GM18867 (cell line): ENCODE measurements around the gene KDM3A.

ENCODE experiments used
- ATAC-seq: cut with Tn5 transposase; IDR thresholded peaks from one replicate; pipeline ENCODE4 v1.9.1; 2021; ENCODE audit warnings: mild to moderate bottlenecking, moderate library complexity; ENCODE audit not compliant: unreplicated experiment

Gene KDM3A

GRCh38 chr2:86512892-86513291 is 71.7 kb downstream of the KDM3A start:
- no peak for ATAC-seq

- ATAC-seq = no peak
Measured at GRCh38 chr2:86513948-86514660, 72.9 kb downstream of the KDM3A start.

GRCh38 chr2:86518481-86518880 is 77.3 kb downstream of the KDM3A start:
- ATAC-seq = no peak

DNA sequence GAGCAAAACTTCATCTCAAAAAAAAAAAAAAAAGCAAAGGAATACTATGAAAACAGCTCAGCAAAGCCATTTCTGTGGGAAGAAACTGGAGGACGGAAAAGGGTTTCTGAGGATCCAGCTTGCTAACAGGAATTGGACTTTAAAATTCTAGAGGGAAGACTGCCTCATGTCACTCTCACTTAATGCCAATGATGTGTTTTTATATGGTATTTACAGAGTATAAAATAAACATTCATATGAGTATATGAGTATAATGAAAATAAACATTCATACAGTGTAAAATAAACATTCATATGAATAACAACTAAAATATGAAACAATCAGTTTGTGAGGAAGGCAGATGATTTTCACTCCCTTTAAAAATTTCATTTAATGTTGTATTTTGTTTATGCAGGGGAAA is 78.2 kb downstream of the KDM3A start:
- no peak for ATAC-seq

GRCh38 chr2:86520153-86520552 is 79.0 kb downstream of the KDM3A start:
- ATAC-seq = no peak

DNA sequence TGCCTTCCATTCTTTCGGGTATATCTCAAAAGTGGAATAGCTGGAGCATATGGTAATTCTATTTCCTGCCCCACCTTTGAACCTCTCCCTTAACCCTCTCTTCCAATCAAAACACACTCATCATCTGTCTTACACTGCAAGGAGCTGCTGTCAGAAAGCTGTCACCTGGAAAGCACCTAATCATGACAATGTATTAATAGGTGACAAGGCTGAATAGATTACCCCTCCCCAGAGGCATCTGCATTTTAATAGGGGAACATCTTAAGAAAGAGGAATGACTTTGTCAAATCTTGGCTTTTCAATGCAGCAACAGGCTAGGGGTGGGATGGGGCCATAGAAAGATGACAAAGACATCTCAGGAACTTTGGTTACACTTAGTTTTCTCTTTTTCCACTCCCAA is 80.8 kb downstream of the KDM3A start:
- ATAC-seq = no peak

- no peak for ATAC-seq
Measured at GRCh38 chr2:86522711-86523110, 81.5 kb downstream of the KDM3A start.

- ATAC-seq = no peak
Measured at GRCh38 chr2:86523491-86523890, 82.3 kb downstream of the KDM3A start.

DNA sequence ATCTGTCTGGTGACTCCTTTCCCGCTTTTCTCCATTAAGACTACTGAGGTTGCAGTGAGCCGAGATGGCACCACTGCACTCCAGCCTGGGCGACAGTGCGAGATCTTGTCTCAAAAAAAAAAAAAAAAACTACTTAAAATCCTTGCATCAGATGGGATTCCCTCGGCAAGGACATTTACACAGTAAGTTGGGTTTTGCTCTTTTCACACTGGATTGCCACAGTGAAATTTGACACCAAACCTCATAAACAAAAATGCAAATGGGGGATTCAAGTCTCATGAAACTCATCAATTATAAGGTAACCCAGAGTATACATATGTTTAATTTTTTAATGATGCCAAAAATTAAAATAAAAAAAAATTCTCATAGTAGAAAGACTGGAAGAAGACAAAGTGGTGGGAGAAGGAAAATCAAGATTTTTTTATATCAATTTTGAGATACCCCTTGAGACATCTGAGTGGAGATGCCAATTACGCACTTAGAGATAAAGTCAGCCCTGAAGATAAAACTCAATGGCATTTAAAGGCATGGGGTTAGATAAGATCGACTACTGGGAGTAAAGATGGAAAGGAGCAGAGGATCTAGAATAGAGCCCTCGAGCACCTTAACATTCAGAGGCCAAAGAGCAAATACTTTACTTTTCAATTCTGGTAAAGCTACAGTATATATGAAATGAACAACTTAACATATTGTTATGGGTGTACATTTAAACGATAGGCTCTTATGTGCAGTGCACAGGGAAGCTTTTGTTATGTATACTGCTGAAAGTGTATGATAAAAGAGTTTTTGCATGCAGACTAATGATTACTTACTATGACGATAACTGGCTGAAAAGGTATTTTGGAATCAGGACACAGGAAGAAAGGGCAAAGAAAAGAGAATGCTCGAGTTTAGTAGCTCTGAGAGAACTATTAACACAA is 84.5 kb downstream of the KDM3A start:
- ATAC-seq = no peak

DNA sequence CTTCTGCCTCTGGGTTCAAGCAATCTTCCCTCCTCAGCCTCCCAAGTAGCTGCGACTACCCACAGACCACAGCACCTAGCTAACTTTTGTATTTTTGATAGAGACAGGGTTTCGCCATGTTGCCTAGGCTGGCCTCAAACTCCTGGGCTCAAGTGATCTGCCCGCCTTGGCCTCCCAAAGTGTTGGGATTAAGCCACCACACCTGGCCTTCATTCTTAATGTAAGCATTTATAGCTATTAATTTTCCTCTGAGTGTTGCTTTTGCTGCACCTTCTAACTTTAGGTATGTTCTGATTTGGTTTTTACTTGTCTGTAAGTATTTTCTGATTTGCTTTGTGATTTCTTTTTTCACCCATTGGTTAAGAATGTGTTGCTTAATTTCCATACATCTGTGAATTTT is 92.4 kb downstream of the KDM3A start:
- ATAC-seq = no peak

DNA sequence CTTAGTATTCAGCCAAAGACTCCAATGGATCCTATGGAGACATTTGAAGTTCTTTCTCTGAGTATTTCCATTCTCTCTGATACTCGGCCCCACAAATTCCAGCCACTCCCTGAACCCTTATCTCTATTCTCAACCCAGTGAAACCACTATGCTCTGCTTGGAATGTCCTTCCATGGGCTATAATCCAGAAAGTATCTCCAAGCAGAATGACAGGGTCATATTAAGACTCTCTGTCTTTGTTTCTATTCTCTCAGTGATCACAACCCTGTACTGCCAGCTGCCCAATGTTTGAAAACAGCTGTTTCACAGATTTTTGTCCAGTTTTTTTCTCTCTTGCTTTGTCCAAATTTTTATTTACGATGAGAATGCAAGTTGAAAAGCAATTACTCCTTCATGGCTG is 100.2 kb downstream of the KDM3A start:
- ATAC-seq = no peak
